ENCODE measurements around the gene VPS26B. TPM values are rescaled to one million over a fixed set of nuclear protein-coding genes. Genes with fewer than 3 reads are reported as not detected.

The VPS26B gene
- polyA plus RNA-seq, 1 donor from 2014 or later, result 11.8 TPM

GRCh38 chr11:134293119-134294113 lies 68.9 kb downstream of the VPS26B start:
- H3K36me3 Mint-ChIP-seq, result peaks cover 2% of the 10 kb centered on the region
- no peaks in the 10 kb centered on the region for H3K4me1 Mint-ChIP-seq
- peaks cover 11% of the 10 kb centered on the region for H3K27me3 Mint-ChIP-seq
- no peak overlapping the region for H3K27ac Mint-ChIP-seq
- H3K4me3 Mint-ChIP-seq, result no peak overlapping the region
- H3K9me3 Mint-ChIP-seq, result no peaks in the 10 kb centered on the region

- Mint-ChIP-seq H3K4me1 (no peaks in the 10 kb centered on the region), H3K27ac (no peak overlapping the region), H3K27me3 (peaks cover 11% of the 10 kb centered on the region), H3K36me3 (peaks cover 2% of the 10 kb centered on the region), H3K9me3 (no peaks in the 10 kb centered on the region), H3K4me3 (no peak overlapping the region)
Measured at GRCh38 chr11:134294664-134295063, 70.2 kb downstream of the VPS26B start.

Other genes with a start within 250 kb of the VPS26B start
- 17.6 TPM for gene JAM3, start 155.6 kb upstream of the VPS26B start, polyA plus RNA-seq
- 8.1 TPM for gene NCAPD3, start 704 bp upstream of the VPS26B start, polyA plus RNA-seq
- 77.4 TPM for gene THYN1, start 28.7 kb downstream of the VPS26B start, polyA plus RNA-seq
- 14.2 TPM for gene ACAD8, start 28.9 kb downstream of the VPS26B start, polyA plus RNA-seq
- gene GLB1L3, start 51.7 kb downstream of the VPS26B start, polyA plus RNA-seq, result 0.19 TPM
- 0.63 TPM for gene GLB1L2, start 107.3 kb downstream of the VPS26B start, polyA plus RNA-seq
- gene B3GAT1, start 187.6 kb downstream of the VPS26B start, polyA plus RNA-seq, result not detected